NCI-H2107 treated with DMSO at 0.1 percent for 48 hours (cell line): ENCODE measurements around the gene S100A16.
"Not testable (repeated sequence)": the region's sequence is repeated elsewhere in the genome, so short reads cannot be mapped to it uniquely, and the experiment has no call there.

Experiments used
- DNase-seq: peaks from one replicate; lab custom pipeline; 2025; ENCODE audit not compliant: unreplicated experiment; lab: John Stamatoyannopoulos, UW

Gene S100A16

GRCh38 chr1:153565529-153566374, 47.2 kb downstream of the S100A16 start, which contains the start of gene S100A2:
TSS of gene S100A2 (minus strand) at chr1:153565844. CDS start at chr1:153563877, 1,967 bp downstream.
- DNase-seq, result peak; percentile 55

- DNase-seq, result no peak
Observed at GRCh38 chr1:153563991-153564390, 48.9 kb downstream of the S100A16 start.

GRCh38 chr1:153563483-153563901, 49.4 kb downstream of the S100A16 start:
- no peak for DNase-seq

GRCh38 chr1:153562021-153562420, 50.9 kb downstream of the S100A16 start:
- not testable (repeated sequence) for DNase-seq

- no peak for DNase-seq
Observed at GRCh38 chr1:153561466-153561985, 51.4 kb downstream of the S100A16 start.

DNA sequence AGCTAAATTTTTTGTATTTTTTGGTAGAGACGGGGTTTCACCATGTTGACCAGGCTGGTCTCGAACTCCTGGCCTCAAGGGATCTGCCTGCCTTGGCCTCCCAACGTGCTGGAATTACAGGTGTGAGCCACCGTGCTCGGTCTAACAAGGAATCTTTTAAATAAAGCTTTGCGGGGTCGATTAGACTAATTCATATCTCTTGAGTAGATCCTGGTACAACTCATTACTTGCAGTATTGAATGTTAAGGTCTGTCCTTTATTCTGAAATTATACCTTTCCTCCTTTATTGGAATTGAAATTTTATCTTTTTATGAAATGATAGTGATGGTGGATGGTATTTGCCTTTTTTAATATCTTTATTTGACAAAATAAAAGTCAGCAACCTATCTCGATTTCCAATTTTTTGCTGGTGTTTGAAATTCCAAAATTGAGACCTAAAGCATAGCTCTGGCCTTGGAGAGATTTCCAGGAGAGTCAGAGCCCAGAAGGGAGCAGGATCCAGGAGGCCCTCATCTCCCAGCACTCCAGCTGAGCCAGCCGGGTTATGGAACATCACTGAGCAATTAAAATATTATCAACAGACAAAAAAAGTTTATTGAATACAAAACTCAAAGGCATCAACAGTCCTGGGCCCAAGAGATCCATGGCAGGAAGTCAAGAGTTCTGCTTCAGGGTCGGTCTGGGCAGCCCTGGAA, 52.0 kb downstream of the S100A16 start:
- no peak for DNase-seq

- DNase-seq, result no peak
Observed at GRCh38 chr1:153560241-153560640, 52.7 kb downstream of the S100A16 start.

DNA sequence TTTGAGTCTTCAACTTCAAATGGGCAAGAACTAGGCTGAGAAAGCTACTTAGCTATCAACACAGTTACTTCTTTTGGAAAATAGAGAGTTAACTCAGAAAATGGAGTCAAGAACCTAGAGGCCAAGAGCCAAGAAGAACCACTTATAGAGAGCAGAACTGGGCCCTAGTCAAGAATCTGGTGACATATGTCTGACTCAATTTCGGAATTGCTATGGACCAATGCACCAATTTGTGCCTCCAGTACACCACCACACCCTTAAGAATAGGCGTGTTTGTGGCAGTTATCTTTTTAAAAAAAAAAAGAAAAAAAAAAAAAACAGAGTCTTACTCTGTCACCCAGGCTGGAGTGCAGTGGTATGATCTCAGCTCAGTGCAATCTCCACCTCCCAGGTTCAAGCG, 55.1 kb downstream of the S100A16 start:
- DNase-seq, result no peak
